GM12874 (cell line): ENCODE measurements around the gene CATSPERB.

Experiments used
- CTCF ChIP-seq: IDR thresholded peaks from 2 replicates; pipeline ENCODE4 v1.5.1; 2011; ENCODE audit warnings: low read depth, mild to moderate bottlenecking, control low read depth, low read length, moderate library complexity; ENCODE audit not compliant: insufficient read depth

CATSPERB gene

GRCh38 chr14:91533623-91534022, 198.3 kb downstream of the CATSPERB start:
- TF ChIP-seq CTCF: no peak
